H1 (cell line): ENCODE measurements around the gene SATB2. TPM values are rescaled to one million over a fixed set of nuclear protein-coding genes. Genes with fewer than 3 reads are reported as not detected.

Experiments
- CTCF ChIA-PET: fragments of 300-600 bp; sonication (Branson Sonifier 250); formaldehyde crosslinking; loops from one replicate; lab custom pipeline; 2021; ENCODE audit not compliant: partially characterized antibody; lab: Charles Lee
- POLR2A ChIA-PET: fragments of 300-600 bp; sonication (Branson Sonifier 250); formaldehyde crosslinking; loops from one replicate; lab custom pipeline; 2021; ENCODE audit warnings: inconsistent platforms; ENCODE audit not compliant: partially characterized antibody; lab: Charles Lee
- DNase-seq, 2 experiments: peaks; one replicate each; pipeline versions ENCODE4 v3.0.0 to v3.0.0-alpha.2; 2010 to 2022; ENCODE audit warnings: low spot score in 2 of 2, low read depth in 1 of 2, mixed read lengths in 1 of 2
- FAIRE-seq: peaks from 2 replicates; lab custom pipeline; 2011; peaks lifted over from hg19 to GRCh38; lab: Jason Lieb, UNC
- H2AFZ ChIP-seq: 2 replicates; pipeline ENCODE4 v1.8.1; 2012; ENCODE audit warnings: low read length, inconsistent platforms
- H2AK5ac ChIP-seq: 2 replicates; pipeline ENCODE4 v1.6.1; 2013; ENCODE audit warnings: low read depth, low read length
- H2BK120ac ChIP-seq: replicated peaks from 2 replicates; pipeline ENCODE3; 2013; ENCODE audit warnings: low read depth, low read length, inconsistent platforms
- H2BK12ac ChIP-seq: 2 replicates; pipeline ENCODE4 v1.6.1; 2013; ENCODE audit warnings: low read depth, low read length
- H2BK15ac ChIP-seq: 2 replicates; pipeline ENCODE4 v1.6.1; 2013; ENCODE audit warnings: low read length
- H2BK20ac ChIP-seq: 2 replicates; pipeline ENCODE4 v1.6.1; 2013; ENCODE audit warnings: low read length
- H2BK5ac ChIP-seq: 2 replicates; pipeline ENCODE4 v1.6.1; 2013; ENCODE audit warnings: low read depth, low read length
- H3K14ac ChIP-seq: 2 replicates; pipeline ENCODE4 v1.6.1; 2013; ENCODE audit warnings: inconsistent platforms; ENCODE audit not compliant: insufficient read length
- H3K18ac ChIP-seq: 2 replicates; pipeline ENCODE4 v1.6.1; 2013; ENCODE audit warnings: low read length; ENCODE audit errors: extremely low read depth
- H3K23ac ChIP-seq: 2 replicates; pipeline ENCODE4 v1.6.1; 2013; ENCODE audit warnings: inconsistent platforms; ENCODE audit not compliant: insufficient read length
- H3K23me2 ChIP-seq: 2 replicates; pipeline ENCODE4 v1.6.1; 2013; ENCODE audit warnings: low read depth, low read length
- H3K27ac ChIP-seq: 2 replicates; pipeline ENCODE4 v1.6.1; 2011; ENCODE audit warnings: low read depth, low read length, inconsistent platforms
- H3K27me3 ChIP-seq, 4 experiments: replicated peaks in 1 of 4; 1 replicate in 1 of 4; 2 replicates in 3 of 4; pipeline versions ENCODE4 v1.6.1 to v1.8.1; 2011 to 2013; ENCODE audit warnings: low read length in 3 of 4, mild to moderate bottlenecking in 3 of 4, inconsistent platforms in 2 of 4, mixed read lengths in 2 of 4, moderate library complexity in 1 of 4; ENCODE audit not compliant: control insufficient read depth in 3 of 4, insufficient read depth in 3 of 4; ENCODE audit errors: extremely low read depth in 1 of 4
- H3K36me3 ChIP-seq, 4 experiments: 2 replicates each; pipeline versions ENCODE4 v1.6.1 to v1.8.1; 2011 to 2013; ENCODE audit warnings: mild to moderate bottlenecking in 4 of 4, low read length in 3 of 4, moderate library complexity in 2 of 4, control low read depth in 1 of 4, inconsistent platforms in 1 of 4; ENCODE audit not compliant: insufficient read depth in 4 of 4, control insufficient read depth in 2 of 4
- H3K4ac ChIP-seq: replicated peaks from 2 replicates; pipeline ENCODE3; 2013; ENCODE audit warnings: low read length, low read depth, mixed read lengths, inconsistent platforms; ENCODE audit not compliant: insufficient read length
- H3K4me1 ChIP-seq, 4 experiments: replicated peaks in 1 of 4; 1 replicate in 1 of 4; 2 replicates in 3 of 4; pipeline versions ENCODE4 v1.6.1 to v1.8.1; 2011 to 2013; ENCODE audit warnings: low read length in 3 of 4, inconsistent platforms in 2 of 4, mixed read lengths in 1 of 4; ENCODE audit not compliant: insufficient read depth in 4 of 4, control insufficient read depth in 3 of 4
- H3K4me2 ChIP-seq, 2 experiments: 2 replicates each; pipeline versions ENCODE4 v1.6.1 to v1.8.1; 2011 to 2013; ENCODE audit warnings: low read depth in 2 of 2, low read length in 2 of 2, control low read depth in 1 of 2, inconsistent platforms in 1 of 2, mild to moderate bottlenecking in 1 of 2; ENCODE audit not compliant: insufficient read depth in 1 of 2
- H3K4me3 ChIP-seq, 4 experiments: fragments of 200-600, 300-600 bp in 1 of 4; sonication (generic), shearing (Covaris generic), sonication (Bioruptor Twin) in 1 of 4; 2 replicates each; pipeline versions ENCODE4 v1.5.1 to v1.8.1; 2011 to 2016; ENCODE audit warnings: low read length in 4 of 4, low read depth in 3 of 4, control low read depth in 2 of 4, inconsistent platforms in 2 of 4, mild to moderate bottlenecking in 2 of 4, mixed read lengths in 1 of 4, moderate library complexity in 1 of 4; ENCODE audit not compliant: insufficient read depth in 2 of 4; ENCODE audit errors: extremely low read depth in 1 of 4
- H3K56ac ChIP-seq: replicated peaks from 2 replicates; pipeline ENCODE3; 2013; ENCODE audit warnings: low read depth, mild to moderate bottlenecking, mixed read lengths, low read length, inconsistent platforms; ENCODE audit not compliant: insufficient read length
- H3K79me1 ChIP-seq: 2 replicates; pipeline ENCODE4 v1.6.1; 2013; ENCODE audit warnings: low read depth, low read length, control low read depth
- H3K79me2 ChIP-seq, 2 experiments: 2 replicates each; pipeline versions ENCODE4 v1.6.1 to v1.8.1; 2012 to 2013; ENCODE audit warnings: low read length in 2 of 2, mild to moderate bottlenecking in 2 of 2, inconsistent platforms in 1 of 2; ENCODE audit not compliant: insufficient read depth in 2 of 2, control insufficient read depth in 1 of 2
- H3K9ac ChIP-seq, 4 experiments: replicated peaks in 1 of 4; 1 replicate in 1 of 4; 2 replicates in 3 of 4; pipeline versions ENCODE4 v1.6.1 to v1.8.1; 2011 to 2013; ENCODE audit warnings: low read depth in 3 of 4, low read length in 3 of 4, control low read depth in 2 of 4, mild to moderate bottlenecking in 2 of 4, moderate library complexity in 2 of 4, inconsistent platforms in 1 of 4; ENCODE audit errors: extremely low read depth in 1 of 4
- H3K9me3 ChIP-seq, 2 experiments: 2 replicates each; pipeline versions ENCODE4 v1.6.1 to v1.8.1; 2012 to 2013; ENCODE audit warnings: mild to moderate bottlenecking in 2 of 2, moderate library complexity in 2 of 2, control low read depth in 1 of 2, inconsistent platforms in 1 of 2, low read depth in 1 of 2, low read length in 1 of 2, mixed read lengths in 1 of 2; ENCODE audit not compliant: insufficient read depth in 2 of 2
- H4K20me1 ChIP-seq, 2 experiments: replicated peaks in 1 of 2; 2 replicates each; pipeline versions ENCODE3 to v1.8.1; 2011 to 2013; ENCODE audit warnings: inconsistent platforms in 2 of 2, low read length in 2 of 2, mild to moderate bottlenecking in 1 of 2; ENCODE audit not compliant: insufficient read depth in 2 of 2, control insufficient read depth in 1 of 2
- H4K5ac ChIP-seq: 2 replicates; pipeline ENCODE4 v1.6.1; 2013; ENCODE audit warnings: low read length, low read depth, mixed read lengths, inconsistent platforms; ENCODE audit not compliant: insufficient read length
- H4K8ac ChIP-seq: 2 replicates; pipeline ENCODE4 v1.8.0; 2013; ENCODE audit warnings: mild to moderate bottlenecking, moderate library complexity, low read length, inconsistent platforms; ENCODE audit not compliant: insufficient read depth; ENCODE audit errors: extremely low read depth
- H4K91ac ChIP-seq: replicated peaks from 2 replicates; pipeline ENCODE3; 2013; ENCODE audit warnings: low read length, mixed read lengths, inconsistent platforms; ENCODE audit not compliant: insufficient read length
- BACH1 ChIP-seq: IDR thresholded peaks from 2 replicates; pipeline ENCODE4 v1.6.1; 2012; ENCODE audit warnings: low read length, improper control_type of control experiment
- BRCA1 ChIP-seq: IDR thresholded peaks from 2 replicates; pipeline ENCODE4 v1.6.1; 2012; ENCODE audit warnings: low read depth, low read length, improper control_type of control experiment
- CBX8 ChIP-seq: fragments of 300-800, 300-1000 bp; sonication (generic); IDR thresholded peaks from 2 replicates; pipeline ENCODE4 v1.7.1; 2016; ENCODE audit warnings: low read depth, low read length, borderline replicate concordance
- CTBP2 ChIP-seq: IDR thresholded peaks from 2 replicates; pipeline ENCODE4 v1.7.0; 2011; ENCODE audit warnings: borderline replicate concordance, mild to moderate bottlenecking, moderate library complexity, mixed read lengths, low read length; ENCODE audit not compliant: insufficient read depth, insufficient read length
- FOSL1 ChIP-seq: IDR thresholded peaks from 2 replicates; pipeline ENCODE4 v1.6.1; 2011; ENCODE audit warnings: mild to moderate bottlenecking, low read depth, low read length, moderate library complexity; ENCODE audit not compliant: insufficient read depth
- GABPA ChIP-seq: IDR thresholded peaks from 2 replicates; pipeline ENCODE4 v1.6.1; 2011; ENCODE audit warnings: mild to moderate bottlenecking, low read length, moderate library complexity, borderline replicate concordance; ENCODE audit not compliant: insufficient read depth
- RXRA ChIP-seq: IDR thresholded peaks from 2 replicates; pipeline ENCODE4 v1.6.1; 2011; ENCODE audit warnings: low read depth, mild to moderate bottlenecking, low read length, moderate library complexity; ENCODE audit not compliant: insufficient read depth
- SP1 ChIP-seq: IDR thresholded peaks from 2 replicates; pipeline ENCODE4 v1.6.1; 2011; ENCODE audit warnings: low read depth, low read length
- TAF7 ChIP-seq: optimal IDR thresholded peaks from 2 replicates; pipeline ENCODE3; 2011; ENCODE audit warnings: low read depth, mild to moderate bottlenecking, inconsistent platforms, low read length, moderate library complexity, borderline replicate concordance
- TCF12 ChIP-seq: IDR thresholded peaks from 2 replicates; pipeline ENCODE4 v1.6.1; 2011; ENCODE audit warnings: low read depth, mild to moderate bottlenecking, low read length
- TEAD4 ChIP-seq: IDR thresholded peaks from 2 replicates; pipeline ENCODE4 v1.6.1; 2012; ENCODE audit warnings: low read depth, low read length, inconsistent platforms, mixed read lengths
- YY1 ChIP-seq: IDR thresholded peaks from 2 replicates; pipeline ENCODE4 v1.6.1; 2011; ENCODE audit warnings: low read depth, mild to moderate bottlenecking, low read length
- WGBS, 2 experiments: shearing (Covaris generic) in 1 of 2; methylation state at CpG; one replicate each; pipeline versions ENCODE4 v1.1.6 to v1.1.7; 2013 to 2015; ENCODE audit warnings: low lambda C conversion rate in 2 of 2, mixed read lengths in 2 of 2, inconsistent platforms in 1 of 2, low coverage in 1 of 2, missing lambda C conversion rate in 1 of 2; ENCODE audit not compliant: insufficient replicate concordance in 2 of 2, insufficient coverage in 1 of 2, insufficient read length in 1 of 2; ENCODE audit errors: extremely low coverage in 1 of 2, missing lambda C conversion rate in 1 of 2; 5-methylcytosine and 5-hydroxymethylcytosine counted together
- polyA plus RNA-seq, 7 experiments: library from polyadenylated mRNA; depleted of rRNA in 3 of 7; stranded (reverse) in 5 of 7; unstranded in 2 of 7; fragments of >200 nt in 5 of 7; fragments of 200-250 nt in 2 of 7; gene quantifications; 1 replicate in 5 of 7; 2 replicates in 1 of 7; 4 replicates in 1 of 7; pipeline versions ENCODE4 v1.2.1 to v1.2.3, GENCODE V29; 2011 to 2013; ENCODE audit warnings: missing spikeins in 2 of 7, mixed read lengths in 2 of 7
- total RNA-seq: library from RNA; stranded (reverse); fragmentation: NEBNext Ultra II Directional; extraction: Animal tissue kit (Norgen Biotek cat#: 25700); gene quantifications from 2 replicates; pipeline ENCODE4 v1.2.1, GENCODE V29; 2021
- TF ChIP-seq, protein P1 (sequence below): IDR thresholded peaks from 2 replicates; pipeline ENCODE4 v1.6.1; 2011; ENCODE audit warnings: low read depth, mild to moderate bottlenecking, low read length; ENCODE audit not compliant: insufficient read depth

The SATB2 gene
- total and polyA plus RNA-seq, 2 of the 8 experiments (the other 6 are each of a cell fraction or from before 2014, with no cell fraction given): 1.3 to 5.7 TPM

DNA sequence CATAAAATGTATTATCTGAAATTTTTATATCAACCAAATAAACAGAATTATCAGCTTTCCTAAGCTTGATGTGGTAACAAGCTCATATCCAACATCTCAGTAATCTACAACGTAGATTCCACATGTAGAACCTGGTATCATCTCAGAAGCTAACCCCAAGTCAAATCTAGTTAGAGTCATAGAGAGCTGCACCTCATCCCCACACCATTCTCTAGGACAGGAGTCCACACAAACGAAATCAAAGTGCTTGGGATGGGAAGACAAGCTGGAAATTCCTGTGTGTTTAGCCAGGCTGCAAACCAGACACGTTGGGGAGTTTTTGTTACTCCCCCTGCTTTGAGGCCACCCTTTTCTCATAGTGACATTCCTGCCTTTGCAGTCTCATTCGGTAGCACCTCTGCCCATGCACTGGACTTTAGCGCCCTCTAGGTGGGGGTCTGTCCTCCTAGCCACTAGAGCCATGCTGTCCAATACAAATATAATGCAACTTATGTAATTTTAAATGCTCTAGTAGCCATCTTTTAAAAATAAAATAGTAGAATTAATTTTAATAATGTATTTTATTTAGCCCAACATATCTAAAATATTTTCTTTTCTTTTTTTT is 28.1 kb upstream of the SATB2 start:
- Histone ChIP-seq H4K5ac (no peak overlapping the region), H3K14ac (no peak overlapping the region), H3K18ac (no peak overlapping the region), H2BK20ac (no peak overlapping the region), H3K4ac (no peak overlapping the region), H3K23ac (no peak overlapping the region), H3K79me1 (no peaks in the 10 kb centered on the region), H2BK15ac (no peak overlapping the region), H3K79me2 (no peaks in the 10 kb centered on the region), H3K23me2 (no peaks in the 10 kb centered on the region), H3K9ac (no peak overlapping the region), H4K91ac (no peak overlapping the region), H3K4me3 (no peak overlapping the region), H2BK12ac (no peak overlapping the region), H2BK5ac (no peak overlapping the region), H3K56ac (no peak overlapping the region), H3K27ac (no peak overlapping the region), H4K8ac (no peak overlapping the region), H4K20me1 (no peaks in the 10 kb centered on the region), H2AFZ (peak overlapping the region; percentile 73), H3K4me1 (0 out of 7 replicates have a peak, but pooled peaks cover 0 to 2% (median 0%) of the 10 kb centered on the region in 4 experiments), H3K36me3 (no peaks in the 10 kb centered on the region), H3K4me2 (no peak overlapping the region), H3K27me3 (no peaks in the 10 kb centered on the region), H2BK120ac (no peak overlapping the region), H2AK5ac (no peak overlapping the region), H3K9me3 (no peaks in the 10 kb centered on the region)
- FAIRE-seq (peak; percentile 57), DNase-seq (peak in 1 of 2 experiments; percentile 83)
- ChIA-PET CTCF (interaction anchor here (0.6 to 14.8 kb wide), 50 partner anchors 8 to 1486 kb away, joined by 3 to 298 read pairs (median 4); no protein-coding TSS in a partner anchor), POLR2A (no interaction called here)
- WGBS, 2 experiments: 19% methylated on average over 5 of the region's 5 CpGs; no CpG with 5 or more reads in 1 of the 2 experiments
- TF ChIP-seq TCF12: no peak
- TF ChIP-seq SP1: no peak
- no peak for TF ChIP-seq TAF7
- no peak for TF ChIP-seq FOSL1
- TF ChIP-seq RXRA: no peak
- TF ChIP-seq BRCA1: no peak
- TF ChIP-seq CTBP2: no peak
- no peak for TF ChIP-seq BACH1
- TF ChIP-seq TEAD4: peak; percentile 88
- no peak for TF ChIP-seq GABPA
- no peak for TF ChIP-seq YY1
- TF ChIP-seq CBX8: no peak
- TF ChIP-seq, protein P1, sequence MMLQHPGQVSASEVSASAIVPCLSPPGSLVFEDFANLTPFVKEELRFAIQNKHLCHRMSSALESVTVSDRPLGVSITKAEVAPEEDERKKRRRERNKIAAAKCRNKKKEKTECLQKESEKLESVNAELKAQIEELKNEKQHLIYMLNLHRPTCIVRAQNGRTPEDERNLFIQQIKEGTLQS: no peak
